IMR-90 (cell line): ENCODE measurements around the gene NCOA3.

Experiments used
- CEBPB ChIP-seq: IDR thresholded peaks from 2 replicates; pipeline ENCODE4 v1.6.1; 2012; ENCODE audit warnings: low read depth, low read length, improper control_type of control experiment
- CHD1 ChIP-seq: IDR thresholded peaks from 2 replicates; pipeline ENCODE4 v1.6.1; 2012; ENCODE audit warnings: low read depth, low read length, improper control_type of control experiment
- CTCF ChIP-seq: conservative IDR thresholded peaks from 2 replicates; pipeline ENCODE4 v1.5.1; 2012; ENCODE audit warnings: mild to moderate bottlenecking, low read depth, low read length, improper control_type of control experiment
- MAZ ChIP-seq: IDR thresholded peaks from 2 replicates; pipeline ENCODE4 v1.6.1; 2012; ENCODE audit warnings: low read depth, mild to moderate bottlenecking, low read length, improper control_type of control experiment, moderate library complexity, borderline replicate concordance
- MXI1 ChIP-seq: IDR thresholded peaks from 2 replicates; pipeline ENCODE4 v1.6.1; 2012; ENCODE audit warnings: low read depth, mild to moderate bottlenecking, low read length, moderate library complexity, borderline replicate concordance
- POLR2A ChIP-seq: IDR thresholded peaks from 2 replicates; pipeline ENCODE4 v1.6.1; 2012; ENCODE audit warnings: mild to moderate bottlenecking, low read depth, low read length
- RFX5 ChIP-seq: IDR thresholded peaks from 2 replicates; pipeline ENCODE4 v1.8.0; 2012; ENCODE audit warnings: low read depth, mild to moderate bottlenecking, low read length, moderate library complexity
- USF2 ChIP-seq: fragments of 150-350 bp; IDR thresholded peaks from 2 replicates; pipeline ENCODE4 v1.6.1; 2017; ENCODE audit warnings: mild to moderate bottlenecking, antibody characterized with exemption, low read length, low read depth
- TF ChIP-seq, protein P1 (sequence below): fragments of 150-350 bp; IDR thresholded peaks from 2 replicates; pipeline ENCODE4 v1.6.1; 2016; ENCODE audit warnings: low read depth, mild to moderate bottlenecking, low read length, moderate library complexity, borderline replicate concordance

DNA sequence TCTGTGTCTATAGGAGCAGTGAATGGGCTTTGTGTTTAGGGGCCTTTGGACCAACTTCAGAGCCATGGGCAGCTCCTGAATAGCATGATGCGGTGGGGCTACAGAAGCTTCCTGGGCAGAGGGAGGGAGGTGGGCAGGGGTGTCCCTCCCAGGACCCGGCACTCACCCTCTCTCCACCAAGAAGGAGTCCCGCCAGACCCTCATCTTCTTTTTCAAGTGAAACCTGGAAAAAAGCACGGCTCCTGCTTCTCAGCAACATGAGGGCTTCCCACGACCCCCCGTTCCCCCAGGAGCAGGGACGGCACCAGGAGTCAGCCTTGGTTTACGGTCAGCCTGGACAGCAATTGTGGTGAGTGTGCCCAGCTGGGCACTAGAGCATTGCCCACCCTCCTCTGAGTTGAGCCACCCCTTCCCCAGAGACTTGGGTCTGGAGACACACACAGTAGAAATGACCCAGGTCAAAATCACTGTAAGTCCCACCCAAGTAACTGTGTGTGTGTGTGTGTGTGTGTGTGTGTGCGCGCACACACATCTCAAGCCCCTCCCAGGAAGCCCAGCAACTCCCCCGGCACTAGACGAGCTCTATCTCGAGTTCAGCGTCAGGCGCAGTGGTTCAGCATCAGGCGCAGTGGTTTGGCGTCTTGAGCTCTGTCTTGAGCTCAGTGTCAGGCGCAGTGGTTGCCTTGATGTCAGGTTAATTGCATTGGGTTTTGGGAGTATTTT lies 175.4 kb downstream of the NCOA3 start:
- TF ChIP-seq POLR2A (no peak), CTCF (no peak), MAZ (no peak), RFX5 (no peak), MXI1 (no peak), CHD1 (no peak), USF2 (no peak), CEBPB (no peak)
- TF ChIP-seq, protein P1, sequence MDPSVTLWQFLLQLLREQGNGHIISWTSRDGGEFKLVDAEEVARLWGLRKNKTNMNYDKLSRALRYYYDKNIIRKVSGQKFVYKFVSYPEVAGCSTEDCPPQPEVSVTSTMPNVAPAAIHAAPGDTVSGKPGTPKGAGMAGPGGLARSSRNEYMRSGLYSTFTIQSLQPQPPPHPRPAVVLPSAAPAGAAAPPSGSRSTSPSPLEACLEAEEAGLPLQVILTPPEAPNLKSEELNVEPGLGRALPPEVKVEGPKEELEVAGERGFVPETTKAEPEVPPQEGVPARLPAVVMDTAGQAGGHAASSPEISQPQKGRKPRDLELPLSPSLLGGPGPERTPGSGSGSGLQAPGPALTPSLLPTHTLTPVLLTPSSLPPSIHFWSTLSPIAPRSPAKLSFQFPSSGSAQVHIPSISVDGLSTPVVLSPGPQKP = no peak
